PC-3 (cell line): ENCODE data around the gene GGT5. TPM values are rescaled to one million over a fixed set of nuclear protein-coding genes. Genes with fewer than 3 reads are reported as not detected.

Experiments used
- ATAC-seq: fragments of 200-7000 bp; cut with Tn5 transposase; 2 replicates; pipeline ENCODE4 v1.9.1; 2020; ENCODE audit warnings: mild to moderate bottlenecking, moderate library complexity
- BruUV-seq: library from RNA; stranded (reverse); fragments of 400-500 nt; replicated peaks from 2 replicates; lab custom pipeline; 2021; lab: Mats Ljungman, UMichigan
- CTCF ChIA-PET: fragments of 300-600 bp; sonication (Branson Sonifier 250); formaldehyde crosslinking; loops from one replicate; lab custom pipeline; 2022; ENCODE audit warnings: antibody characterized with exemption; lab: Charles Lee
- POLR2A ChIA-PET: fragments of 300-600 bp; sonication (Branson Sonifier 250); formaldehyde crosslinking; loops from one replicate; lab custom pipeline; 2022; ENCODE audit warnings: antibody characterized with exemption; ENCODE audit not compliant: unreplicated experiment; lab: Charles Lee
- DNase-seq: peaks from one replicate; pipeline ENCODE4 v3.0.0-alpha.2; 2015
- H2AFZ ChIP-seq: fragments of 300-600 bp; sonication (generic); 2 replicates; pipeline ENCODE4 v1.6.0; 2016; ENCODE audit warnings: antibody characterized with exemption, low read length
- H3F3A ChIP-seq: fragments of 300-600 bp; sonication (generic); one replicate; pipeline ENCODE4 v1.6.0; 2017; ENCODE audit warnings: antibody characterized with exemption, low read length, control low read depth, mild to moderate bottlenecking; ENCODE audit not compliant: unreplicated experiment
- H3K27ac ChIP-seq: fragments of 300-600 bp; sonication (generic); 2 replicates; pipeline ENCODE4 v1.5.1; 2016; ENCODE audit warnings: mild to moderate bottlenecking, low read length
- H3K27me3 ChIP-seq: fragments of 300-600 bp; sonication (generic); 2 replicates; pipeline ENCODE4 v1.6.1; 2016; ENCODE audit warnings: low read length, mixed read lengths
- H3K36me3 ChIP-seq: fragments of 300-600 bp; sonication (generic); 2 replicates; pipeline ENCODE4 v1.6.1; 2016; ENCODE audit warnings: low read depth, mixed run types, low read length, mixed read lengths
- H3K4me1 ChIP-seq: fragments of 300-600 bp; sonication (generic); 2 replicates; pipeline ENCODE4 v1.5.1; 2016; ENCODE audit warnings: low read length; ENCODE audit not compliant: insufficient read depth
- H3K4me2 ChIP-seq: fragments of 300-600 bp; sonication (generic); 2 replicates; pipeline ENCODE4 v1.6.0; 2016; ENCODE audit warnings: low read length
- H3K4me3 ChIP-seq: fragments of 300-600 bp; sonication (generic); 2 replicates; pipeline ENCODE4 v1.5.1; 2016; ENCODE audit warnings: mild to moderate bottlenecking, low read length, mixed read lengths
- H3K79me2 ChIP-seq: fragments of 300-600 bp; sonication (generic); 2 replicates; pipeline ENCODE4 v1.6.1; 2017; ENCODE audit warnings: low read length, mixed read lengths
- H3K9ac ChIP-seq: fragments of 300-600 bp; sonication (generic); 2 replicates; pipeline ENCODE4 v1.6.0; 2016; ENCODE audit warnings: mild to moderate bottlenecking, low read length
- H3K9me2 ChIP-seq: fragments of 300-600 bp; sonication (generic); replicated peaks from 2 replicates; pipeline ENCODE4 v1.6.1; 2016; ENCODE audit warnings: mixed run types, low read length, mixed read lengths
- H3K9me3 ChIP-seq: fragments of 300-600 bp; sonication (generic); 2 replicates; pipeline ENCODE4 v1.6.1; 2016; ENCODE audit warnings: low read length, mixed read lengths
- H4K20me1 ChIP-seq: fragments of 300-600 bp; sonication (generic); 2 replicates; pipeline ENCODE4 v1.6.1; 2016; ENCODE audit warnings: low read length, mixed read lengths
- EZH2 ChIP-seq: fragments of 300-600 bp; sonication (generic); IDR thresholded peaks from one replicate; pipeline ENCODE4 v1.6.1; 2017; ENCODE audit warnings: antibody characterized with exemption, mild to moderate bottlenecking, low read length; ENCODE audit not compliant: unreplicated experiment
- EZH2phosphoT487 ChIP-seq: fragments of 300-600 bp; sonication (generic); IDR thresholded peaks from 2 replicates; pipeline ENCODE4 v1.6.1; 2018; ENCODE audit warnings: mild to moderate bottlenecking, antibody characterized with exemption, low read length, borderline replicate concordance
- intact Hi-C: fragments of 100-400 bp; cut with micrococcal nuclease; formaldehyde crosslinking; loops from 2 replicates; pipeline ENCODE4 v1.9.0; 2023
- total RNA-seq: library from RNA; depleted of rRNA; stranded (reverse); fragments of >200 nt; gene quantifications from 2 replicates; pipeline ENCODE4 v1.2.3, GENCODE V29; 2014
- TF ChIP-seq, protein P1 (sequence below): fragments of 300-600 bp; sonication (generic); conservative IDR thresholded peaks from 2 replicates; pipeline ENCODE4 v1.5.1; 2017; ENCODE audit warnings: antibody characterized with exemption, low read depth, mild to moderate bottlenecking, low read length

GGT5 gene
- total RNA-seq, 1 experiment from 2014 or later: 0.04 TPM

DNA sequence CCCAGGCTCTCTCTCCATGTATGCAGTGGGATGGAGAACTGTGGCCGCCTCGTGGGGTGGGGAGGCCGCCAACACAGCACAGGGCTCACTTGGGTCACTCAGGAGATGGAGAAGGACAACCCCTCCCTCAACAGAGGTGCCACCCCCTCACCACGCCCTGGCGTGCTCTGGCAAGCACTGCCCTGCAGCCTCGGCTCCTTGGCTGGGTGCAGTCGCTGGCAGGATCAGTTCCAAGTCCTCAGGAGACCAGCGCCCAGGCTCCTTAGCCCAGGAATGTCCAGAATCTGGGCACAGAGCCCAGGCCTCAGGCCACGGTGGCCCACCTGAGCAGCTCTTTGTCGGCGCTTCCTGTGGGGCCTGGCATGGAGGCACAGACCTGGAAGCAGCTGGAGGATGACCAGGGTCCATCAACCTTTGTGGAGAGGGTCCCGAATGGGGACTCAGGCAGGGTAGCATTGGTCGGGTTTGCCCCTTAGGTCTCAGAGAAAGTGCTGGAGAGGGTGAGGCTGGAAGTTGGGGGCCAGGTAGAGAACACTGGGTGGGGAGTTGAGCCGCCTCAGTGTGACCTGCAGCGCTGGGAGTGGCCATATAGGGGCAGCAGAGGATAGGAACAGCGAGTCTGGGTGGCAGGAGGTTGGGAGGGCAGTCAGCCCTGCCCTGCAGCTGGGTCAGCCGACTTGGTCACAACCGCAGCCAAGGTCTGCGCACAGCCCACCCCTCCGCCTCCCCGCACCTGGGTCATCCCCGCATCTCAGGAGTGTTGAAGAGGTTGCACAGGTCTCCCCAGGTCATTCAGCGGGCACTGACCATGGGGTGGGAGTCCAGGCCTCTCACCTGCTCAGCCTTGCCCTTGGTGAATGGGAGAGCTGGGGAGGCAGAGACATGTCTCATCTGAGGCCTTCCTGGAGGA, 55.4 kb downstream of the GGT5 start:
- Histone ChIP-seq H3K4me2 (peak overlapping the region; percentile 60), H4K20me1 (no peaks in the 10 kb centered on the region), H3F3A (no peaks in the 10 kb centered on the region), H3K9me2 (no peaks in the 10 kb centered on the region), H3K36me3 (no peaks in the 10 kb centered on the region), H3K9me3 (no peaks in the 10 kb centered on the region), H3K9ac (0 out of 2 replicates have a peak overlapping the region, but pooled peaks have one; percentile 20), H3K27ac (no peak overlapping the region), H3K4me1 (peaks cover 9% of the 10 kb centered on the region), H3K79me2 (no peaks in the 10 kb centered on the region), H2AFZ (peak overlapping the region; percentile 81), H3K4me3 (no peak overlapping the region), H3K27me3 (no peaks in the 10 kb centered on the region)
- BruUV-seq: no TSS peak
- peak; percentile 91 for ATAC-seq
- DNase-seq: peak; percentile 69
- ChIA-PET POLR2A (no interaction called here), CTCF (interaction anchor here (0.6 to 1.3 kb wide), 3 partner anchors 11 to 58 kb away, joined by 4 to 9 read pairs (median 6); no protein-coding TSS in a partner anchor)
- TF ChIP-seq EZH2phosphoT487 (no peak), EZH2 (no peak)
- TF ChIP-seq, protein P1, sequence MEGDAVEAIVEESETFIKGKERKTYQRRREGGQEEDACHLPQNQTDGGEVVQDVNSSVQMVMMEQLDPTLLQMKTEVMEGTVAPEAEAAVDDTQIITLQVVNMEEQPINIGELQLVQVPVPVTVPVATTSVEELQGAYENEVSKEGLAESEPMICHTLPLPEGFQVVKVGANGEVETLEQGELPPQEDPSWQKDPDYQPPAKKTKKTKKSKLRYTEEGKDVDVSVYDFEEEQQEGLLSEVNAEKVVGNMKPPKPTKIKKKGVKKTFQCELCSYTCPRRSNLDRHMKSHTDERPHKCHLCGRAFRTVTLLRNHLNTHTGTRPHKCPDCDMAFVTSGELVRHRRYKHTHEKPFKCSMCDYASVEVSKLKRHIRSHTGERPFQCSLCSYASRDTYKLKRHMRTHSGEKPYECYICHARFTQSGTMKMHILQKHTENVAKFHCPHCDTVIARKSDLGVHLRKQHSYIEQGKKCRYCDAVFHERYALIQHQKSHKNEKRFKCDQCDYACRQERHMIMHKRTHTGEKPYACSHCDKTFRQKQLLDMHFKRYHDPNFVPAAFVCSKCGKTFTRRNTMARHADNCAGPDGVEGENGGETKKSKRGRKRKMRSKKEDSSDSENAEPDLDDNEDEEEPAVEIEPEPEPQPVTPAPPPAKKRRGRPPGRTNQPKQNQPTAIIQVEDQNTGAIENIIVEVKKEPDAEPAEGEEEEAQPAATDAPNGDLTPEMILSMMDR: peak; percentile 85
- intact Hi-C loops: loop anchor here (2.0 kb wide), 1 partner anchor 57 kb away; no protein-coding TSS in a partner anchor

- Histone ChIP-seq H3K4me2 (0 out of 2 replicates have a peak overlapping the region, but pooled peaks have one; percentile 60), H3K4me1 (peaks cover 9% of the 10 kb centered on the region), H3K4me3 (no peak overlapping the region), H3K27ac (no peak overlapping the region), H3K9me3 (no peaks in the 10 kb centered on the region), H3K36me3 (no peaks in the 10 kb centered on the region), H3K79me2 (no peaks in the 10 kb centered on the region), H3K9ac (no peak overlapping the region), H3F3A (no peaks in the 10 kb centered on the region), H3K27me3 (no peaks in the 10 kb centered on the region), H4K20me1 (no peaks in the 10 kb centered on the region), H2AFZ (0 out of 2 replicates have a peak overlapping the region, but pooled peaks have one; percentile 81), H3K9me2 (no peaks in the 10 kb centered on the region)
- ATAC-seq (no peak; the same call in 1 of the 2 replicates), DNase-seq (no peak)
- no peak for TF ChIP-seq EZH2
- TF ChIP-seq, protein P1: no peak
- no peak for TF ChIP-seq EZH2phosphoT487
- ChIA-PET POLR2A (no interaction called here), CTCF (interaction anchor here (0.6 kb wide), 2 partner anchors 59 to 336 kb away, joined by 6 to 10 read pairs; no protein-coding TSS in a partner anchor)
- BruUV-seq: no TSS peak
- intact Hi-C loops: loop anchor here (2.0 kb wide), 1 partner anchor 58 kb away; no protein-coding TSS in a partner anchor
These were observed 56.1 kb downstream of the GGT5 start for GRCh38 chr22:24188705-24189248.
